ENCODE results near the gene DYSF. TPM values are rescaled to one million over a fixed set of nuclear protein-coding genes. Genes with fewer than 3 reads are reported as not detected.
A peak's percentile ranks its signal among the peaks of the same experiment; 100 is the strongest.

The DYSF gene
- total and polyA plus RNA-seq, 8 donors: 1.1 to 5.5 (median 2.1) TPM

- ATAC-seq: no peak
- no peak overlapping the region for H3K4me3 ChIP-seq
- H3K27ac ChIP-seq: no peak overlapping the region
- 73 to 75% methylated on average over 7 of the region's 7 CpGs for WGBS, 2 donors
- H3K27me3 ChIP-seq: no peaks in the 10 kb centered on the region
- DNase-seq: no peak
- H3K36me3 ChIP-seq: no peaks in the 10 kb centered on the region
- H3K9me3 ChIP-seq: no peaks in the 10 kb centered on the region
- intact Hi-C loops (cut with DNase I): no loop called here
- H3K4me1 ChIP-seq: no peaks in the 10 kb centered on the region
- no peak for TF ChIP-seq CTCF (IDR thresholded peaks at IDR 0.05)
- no peak for FAIRE-seq
Measured at GRCh38 chr2:71463342-71463654, 9.9 kb downstream of the DYSF start.

- Histone ChIP-seq H3K4me1 (no peaks in the 10 kb centered on the region), H3K9me3 (no peaks in the 10 kb centered on the region), H3K27me3 (no peaks in the 10 kb centered on the region), H3K27ac (no peak overlapping the region), H3K36me3 (no peaks in the 10 kb centered on the region), H3K4me3 (no peak overlapping the region)
- FAIRE-seq (no peak), DNase-seq (no peak), ATAC-seq (no peak)
- WGBS, 2 donors: 67 to 79% methylated on average over 6 of the region's 6 CpGs
- no peak for TF ChIP-seq CTCF (IDR thresholded peaks at IDR 0.05)
- intact Hi-C loops (cut with DNase I): no loop called here
Measured at GRCh38 chr2:71464389-71464788, 11.0 kb downstream of the DYSF start.

- no peak for TF ChIP-seq CTCF (IDR thresholded peaks at IDR 0.05)
- Histone ChIP-seq H3K27ac (no peak overlapping the region), H3K4me3 (no peak overlapping the region), H3K4me1 (no peaks in the 10 kb centered on the region), H3K9me3 (no peaks in the 10 kb centered on the region), H3K27me3 (no peaks in the 10 kb centered on the region), H3K36me3 (no peaks in the 10 kb centered on the region)
- DNase-seq (no peak), FAIRE-seq (no peak), ATAC-seq (no peak)
- 29 to 30% methylated on average over 11 of the region's 11 CpGs for WGBS, 2 donors
- intact Hi-C loops (cut with DNase I): no loop called here
Measured at GRCh38 chr2:71465356-71465755, 12.0 kb downstream of the DYSF start.

GRCh38 chr2:71465961-71466300, 12.6 kb downstream of the DYSF start:
- H3K36me3 ChIP-seq: no peaks in the 10 kb centered on the region
- DNase-seq (no peak), FAIRE-seq (no peak), ATAC-seq (no peak)
- peak overlapping the region in 3 of 4 donors; percentile 45 to 66 (median 59) for H3K4me3 ChIP-seq
- TF ChIP-seq CTCF (IDR thresholded peaks at IDR 0.05): no peak
- 3 to 6% methylated on average over 23 of the region's 23 CpGs for WGBS, 2 donors
- no peaks in the 10 kb centered on the region for H3K27me3 ChIP-seq
- H3K4me1 ChIP-seq: no peaks in the 10 kb centered on the region
- intact Hi-C loops (cut with DNase I): no loop called here
- no peaks in the 10 kb centered on the region for H3K9me3 ChIP-seq
- no peak overlapping the region for H3K27ac ChIP-seq

- Histone ChIP-seq H3K36me3 (no peaks in the 10 kb centered on the region), H3K9me3 (no peaks in the 10 kb centered on the region), H3K4me3 (peak overlapping the region; percentile 31 to 66 (median 52)), H3K4me1 (no peaks in the 10 kb centered on the region), H3K27ac (no peak overlapping the region), H3K27me3 (no peaks in the 10 kb centered on the region)
- ATAC-seq (peak; percentile 40 to 83 (median 75)), FAIRE-seq (no peak), DNase-seq (peak in 1 of 6 donors; percentile 69)
- intact Hi-C loops (cut with DNase I): no loop called here
- 1% methylated on average over 66 to 78 of the region's 78 CpGs for WGBS, 2 donors
- TF ChIP-seq CTCF (IDR thresholded peaks at IDR 0.05): no peak
Measured at GRCh38 chr2:71466301-71467179, 13.2 kb downstream of the DYSF start.
